ENCODE measurements around the gene OCA2. TPM values are rescaled to one million over a fixed set of nuclear protein-coding genes. Genes with fewer than 3 reads are reported as not detected.

The OCA2 gene
- total RNA-seq, 1 experiment from 2014 or later, result 0.31 TPM

DNA sequence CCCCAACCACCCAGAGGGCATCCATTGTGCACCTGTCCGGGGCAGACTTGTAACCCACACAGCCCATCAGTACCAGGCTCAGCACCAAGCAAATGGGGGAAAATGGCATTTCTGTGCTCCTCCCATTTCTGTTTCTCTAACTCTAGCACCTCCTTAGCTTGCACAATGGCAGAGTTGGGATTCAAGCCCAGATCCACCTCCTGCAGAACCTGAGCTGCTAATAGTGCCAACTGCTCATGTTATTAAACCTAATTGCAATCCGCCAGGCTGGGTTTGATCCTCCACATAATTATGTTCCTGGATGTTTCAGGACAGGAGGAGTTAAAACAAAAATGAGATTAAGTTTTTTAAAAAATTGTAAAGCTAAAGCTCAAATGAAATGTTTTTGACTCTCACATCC lies 235.0 kb downstream of the OCA2 start:
- Histone ChIP-seq H3K9ac (ENCODE audit: extremely low read depth, insufficient read length, low read length) (no peak overlapping the region), H2BK120ac (ENCODE audit: low read depth, low read length, poor library complexity, severe bottlenecking) (no peak overlapping the region), H3K27me3 (ENCODE audit: insufficient read depth, low read length) (no peaks in the 10 kb centered on the region), H3K27ac (ENCODE audit: insufficient read length, low read depth, low read length) (no peak overlapping the region), H4K91ac (ENCODE audit: insufficient read length, low read depth, low read length) (no peak overlapping the region), H2BK15ac (ENCODE audit: low read depth, low read length) (no peak overlapping the region), H3K4ac (ENCODE audit: low read depth, low read length) (no peak overlapping the region), H3K14ac (ENCODE audit: insufficient read depth, low read length) (no peak overlapping the region), H4K5ac (ENCODE audit: insufficient read length, low read depth, low read length) (no peak overlapping the region), H3K79me1 (ENCODE audit: insufficient read depth, low read depth, low read length, poor library complexity, severe bottlenecking) (no peaks in the 10 kb centered on the region), H3K79me2 (ENCODE audit: insufficient read depth, low read length) (no peaks in the 10 kb centered on the region), H4K20me1 (ENCODE audit: control insufficient read depth, insufficient read depth, insufficient read length) (no peaks in the 10 kb centered on the region), H2BK20ac (ENCODE audit: low read depth, low read length, poor library complexity, severe bottlenecking) (no peak overlapping the region), H3K9me3 (ENCODE audit: control insufficient read depth, low read depth, low read length) (no peaks in the 10 kb centered on the region), H2AFZ (ENCODE audit: low read length) (no peak overlapping the region), H3K56ac (ENCODE audit: insufficient read length, low read depth, low read length) (no peak overlapping the region), H3K23ac (ENCODE audit: insufficient read length, low read depth, low read length) (no peak overlapping the region), H2BK12ac (ENCODE audit: insufficient read length, low read depth, low read length) (no peak overlapping the region), H3K23me2 (ENCODE audit: insufficient read length, low read depth, low read length, poor library complexity, severe bottlenecking) (no peaks in the 10 kb centered on the region), H3K18ac (ENCODE audit: insufficient read length, low read depth, low read length) (no peak overlapping the region), H3K4me1 (ENCODE audit: insufficient read depth, low read length) (no peaks in the 10 kb centered on the region), H3K4me2 (ENCODE audit: insufficient read depth, insufficient read length, low read length) (no peak overlapping the region), H4K8ac (replicated peaks; ENCODE audit: insufficient read length, low read depth, low read length) (no peak overlapping the region), H2BK5ac (ENCODE audit: insufficient read length, low read length) (no peak overlapping the region), H3T11ph (ENCODE audit: low read length) (no peak overlapping the region), H2AK5ac (ENCODE audit: insufficient read length, low read length) (no peak overlapping the region)
- peaks cover 9% of the 10 kb centered on the region; the same call in 1 of the 2 replicates for H3K27me3 Mint-ChIP-seq (ENCODE audit: low read depth)
- peaks cover 25 to 28% of the 10 kb centered on the region in 2 experiments for H3K9me3 Mint-ChIP-seq
- H3K36me3 Mint-ChIP-seq (ENCODE audit: insufficient read depth in 1 of 3, low read depth in 3 of 3), result peaks cover 6 to 23% (median 12%) of the 10 kb centered on the region in 3 experiments; a peak in 5 of 7 replicates
- H3K4me3 Mint-ChIP-seq, result no peak overlapping the region
- peaks cover 6% of the 10 kb centered on the region in 2 experiments; a peak in 3 of 4 replicates for H3K4me1 Mint-ChIP-seq
- TF ChIP-seq, protein P1, sequence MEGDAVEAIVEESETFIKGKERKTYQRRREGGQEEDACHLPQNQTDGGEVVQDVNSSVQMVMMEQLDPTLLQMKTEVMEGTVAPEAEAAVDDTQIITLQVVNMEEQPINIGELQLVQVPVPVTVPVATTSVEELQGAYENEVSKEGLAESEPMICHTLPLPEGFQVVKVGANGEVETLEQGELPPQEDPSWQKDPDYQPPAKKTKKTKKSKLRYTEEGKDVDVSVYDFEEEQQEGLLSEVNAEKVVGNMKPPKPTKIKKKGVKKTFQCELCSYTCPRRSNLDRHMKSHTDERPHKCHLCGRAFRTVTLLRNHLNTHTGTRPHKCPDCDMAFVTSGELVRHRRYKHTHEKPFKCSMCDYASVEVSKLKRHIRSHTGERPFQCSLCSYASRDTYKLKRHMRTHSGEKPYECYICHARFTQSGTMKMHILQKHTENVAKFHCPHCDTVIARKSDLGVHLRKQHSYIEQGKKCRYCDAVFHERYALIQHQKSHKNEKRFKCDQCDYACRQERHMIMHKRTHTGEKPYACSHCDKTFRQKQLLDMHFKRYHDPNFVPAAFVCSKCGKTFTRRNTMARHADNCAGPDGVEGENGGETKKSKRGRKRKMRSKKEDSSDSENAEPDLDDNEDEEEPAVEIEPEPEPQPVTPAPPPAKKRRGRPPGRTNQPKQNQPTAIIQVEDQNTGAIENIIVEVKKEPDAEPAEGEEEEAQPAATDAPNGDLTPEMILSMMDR (conservative IDR thresholded peaks at IDR 0.05), result no peak
- DNase-seq, result no peak
- no CpG with 5 or more reads among the region's 2 CpGs for WGBS (ENCODE audit: extremely low coverage, insufficient read length, low lambda C conversion rate)
- H3K27ac Mint-ChIP-seq, result no peak overlapping the region

All from H9 (cell line).